NCI-H2081 (cell line): Measurements from ENCODE around the gene STX1B.
"Not testable (repeated sequence)": the region's sequence is repeated elsewhere in the genome, so short reads cannot be mapped to it uniquely, and the experiment has no call there.

ENCODE experiments used
- DNase-seq, 2 experiments: peaks; one replicate each; lab custom pipeline; 2025; lab: John Stamatoyannopoulos, UW

Gene STX1B

DNA sequence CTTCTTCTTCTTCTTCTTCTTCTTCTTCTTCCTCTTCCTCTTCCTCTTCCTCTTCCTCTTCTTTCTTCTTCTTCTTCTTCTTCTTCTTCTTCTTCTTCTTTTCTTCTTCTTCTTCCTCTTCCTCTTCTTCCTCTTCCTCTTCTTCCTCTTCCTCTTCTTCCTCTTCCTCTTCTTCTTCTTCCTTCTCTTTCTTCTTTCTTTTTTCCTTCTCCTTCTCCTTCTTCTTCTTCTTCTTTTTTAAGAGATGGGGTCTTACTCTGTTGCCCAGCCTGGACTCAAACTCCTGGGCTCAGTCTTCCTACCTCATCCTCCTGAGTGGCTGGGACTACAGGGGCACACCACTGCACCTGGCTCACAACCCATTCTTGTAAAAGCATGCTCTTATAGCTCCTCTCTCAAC is 2.9 kb upstream of the STX1B start:
- DNase-seq = not testable (repeated sequence)

DNA sequence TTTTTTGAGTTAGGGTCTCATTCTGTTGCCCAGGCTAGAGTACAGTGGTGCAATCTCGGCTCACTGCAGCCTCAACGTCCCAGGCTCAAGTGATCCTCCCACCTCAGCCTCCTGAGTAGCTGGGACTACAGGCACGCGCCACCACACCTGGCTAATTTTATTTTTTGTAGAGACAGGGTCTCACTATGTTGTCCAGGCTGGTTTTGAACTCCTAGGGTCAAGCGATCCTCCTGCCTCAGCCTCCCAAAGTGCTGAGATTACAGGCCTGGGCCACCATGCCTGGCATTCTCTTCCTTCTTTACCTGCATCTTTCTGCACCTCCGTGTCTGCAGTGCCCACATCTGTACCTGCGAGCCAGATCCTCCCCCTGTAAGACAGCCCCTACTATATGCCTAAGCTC is 1.4 kb upstream of the STX1B start:
- not testable (repeated sequence) for DNase-seq

DNA sequence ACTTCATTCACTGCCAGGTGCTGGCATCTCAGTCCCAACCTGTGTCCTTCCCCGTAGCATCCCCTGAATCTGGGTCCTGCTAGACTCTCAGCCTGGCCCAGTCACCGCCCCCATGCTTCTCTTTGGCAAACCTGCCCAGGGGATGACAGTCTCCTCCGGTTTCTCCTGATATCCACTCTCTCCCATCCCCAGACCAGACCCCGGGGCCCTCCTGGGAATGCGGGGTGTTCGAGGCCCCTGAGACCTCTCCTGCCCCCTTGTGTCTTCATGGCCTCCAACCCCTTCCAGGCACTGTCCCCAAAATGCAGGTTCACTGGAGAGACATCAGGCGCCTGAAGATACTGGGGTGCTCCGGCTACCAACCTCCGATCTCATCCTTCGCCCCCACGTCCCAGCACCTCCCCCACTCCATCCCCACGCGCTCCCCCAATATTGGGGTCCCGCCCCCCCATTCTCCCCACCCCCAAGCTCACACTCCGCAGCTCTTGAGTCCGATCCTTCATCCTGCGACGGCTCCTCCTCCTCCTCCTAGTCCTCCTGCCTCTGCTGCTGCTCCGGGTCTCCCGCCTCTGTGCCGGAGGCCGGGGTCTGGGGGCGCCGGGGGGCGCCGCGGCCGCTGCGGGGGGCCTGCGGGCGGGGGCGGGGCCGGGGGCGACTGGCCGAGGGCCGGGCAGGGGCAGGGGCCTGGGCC is 399 bp downstream of the STX1B start:
- DNase-seq = no peak

DNA sequence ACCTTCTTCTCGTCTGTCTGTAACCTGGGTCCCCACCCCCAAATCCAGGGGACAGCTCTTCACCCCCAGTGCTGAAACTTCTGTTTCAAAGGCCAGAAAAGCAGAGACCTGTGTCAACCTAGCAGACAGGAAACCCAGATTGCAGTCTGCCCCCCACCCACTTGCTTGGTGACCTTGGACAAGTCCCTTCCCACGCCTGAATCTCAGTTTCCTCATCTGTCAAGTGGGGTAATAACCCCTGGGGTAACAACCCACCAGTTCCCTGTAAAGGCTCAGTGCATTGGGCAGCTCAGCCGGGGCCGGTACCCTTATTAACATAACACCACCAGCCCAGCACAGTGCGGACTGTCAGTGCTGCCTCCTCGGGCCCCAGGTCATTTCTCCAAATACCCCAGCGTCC is 1.3 kb downstream of the STX1B start:
- no peak for DNase-seq

DNA sequence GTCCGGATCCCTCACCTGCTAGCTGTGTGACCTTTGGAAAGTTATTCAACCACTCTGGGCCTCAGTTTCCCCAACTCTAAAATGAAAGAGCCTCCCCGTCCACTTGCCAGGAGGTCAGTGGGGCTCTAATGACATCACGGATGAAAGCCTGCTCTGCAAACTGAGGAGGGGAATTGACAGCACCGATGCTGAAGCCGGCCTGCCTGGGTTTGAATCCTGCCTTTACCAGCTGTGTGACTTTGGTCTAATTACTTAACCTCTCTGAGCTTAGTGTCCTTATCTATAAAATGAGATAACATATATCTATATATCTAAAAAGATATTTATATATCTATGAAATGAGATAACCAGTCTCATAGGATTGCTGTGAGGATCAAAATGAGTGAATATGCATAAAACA is 1.9 kb downstream of the STX1B start:
- no peak for DNase-seq

DNA sequence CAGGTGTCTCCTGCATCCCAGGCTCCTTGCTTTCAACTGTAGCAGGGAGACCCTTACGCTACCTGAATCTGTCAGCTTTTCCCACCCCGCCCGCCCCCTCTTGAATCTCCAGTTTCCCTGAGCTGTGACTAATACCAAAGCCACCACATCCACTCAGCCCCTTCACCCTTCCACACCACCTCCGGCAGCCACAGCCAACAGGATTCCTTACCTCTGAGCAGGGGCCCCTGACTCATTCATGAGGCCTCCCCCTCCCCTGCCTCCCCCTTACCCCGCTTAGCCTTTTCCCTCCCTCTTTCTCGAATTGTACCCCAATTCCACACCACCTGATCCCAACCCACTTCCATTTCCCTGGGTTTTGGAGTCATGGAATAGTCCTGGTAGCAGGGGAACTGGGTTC is 2.3 kb downstream of the STX1B start:
- no peak for DNase-seq

DNA sequence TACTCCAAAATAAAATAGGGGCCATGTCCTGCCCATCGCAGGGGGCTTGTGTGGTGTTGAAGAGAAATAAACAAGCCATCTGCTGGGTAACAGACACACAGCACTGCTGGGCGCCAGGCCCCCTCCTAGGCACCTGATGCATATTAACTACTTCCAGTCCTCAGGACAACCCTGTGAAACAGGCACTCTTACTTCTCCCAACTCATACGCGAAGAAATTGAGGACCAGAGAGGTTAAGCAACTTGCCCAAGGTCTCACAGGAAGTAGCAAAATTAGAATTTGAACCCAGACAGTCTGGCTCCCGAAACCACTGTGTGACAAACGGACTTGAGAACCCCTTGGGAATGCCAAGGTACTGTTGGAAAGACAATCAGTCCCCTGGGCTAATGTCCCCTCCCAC is 2.8 kb downstream of the STX1B start:
- no peak for DNase-seq

DNA sequence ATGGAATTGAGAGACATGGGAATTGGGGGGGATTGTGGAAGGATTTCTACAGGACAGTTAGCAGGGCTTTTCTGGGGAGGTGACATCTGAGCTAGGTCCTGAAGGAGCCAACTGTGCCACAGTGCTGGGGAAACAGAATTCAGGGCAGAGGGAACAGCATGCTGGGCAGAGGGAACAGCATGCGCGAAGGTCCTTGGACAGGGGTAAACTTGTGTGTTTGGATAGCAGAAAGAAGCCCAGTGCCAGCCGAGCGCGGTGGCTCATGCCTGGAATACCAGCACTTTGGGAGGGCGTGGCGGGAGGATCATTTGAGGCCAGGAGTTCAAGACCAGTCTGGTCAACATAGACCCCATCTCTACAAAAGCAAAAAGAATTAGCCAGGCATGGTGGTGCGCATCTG is 3.8 kb downstream of the STX1B start:
- DNase-seq = no peak

DNA sequence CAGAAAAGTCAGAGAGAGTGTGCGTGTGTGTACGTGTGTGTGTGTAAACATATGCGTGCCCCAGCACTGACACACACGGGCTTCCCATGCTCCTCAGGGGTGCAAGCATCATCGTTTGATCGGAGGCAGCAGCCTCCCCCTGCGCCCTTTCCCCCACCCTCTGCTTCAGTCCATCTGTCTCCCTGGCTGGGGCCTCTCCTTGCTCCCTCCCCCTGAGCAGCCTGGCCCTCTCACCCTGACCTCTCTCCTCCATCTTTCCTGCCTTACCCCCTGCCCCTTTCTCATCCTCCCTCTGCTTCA is 4.4 kb downstream of the STX1B start:
- no peak for DNase-seq

DNA sequence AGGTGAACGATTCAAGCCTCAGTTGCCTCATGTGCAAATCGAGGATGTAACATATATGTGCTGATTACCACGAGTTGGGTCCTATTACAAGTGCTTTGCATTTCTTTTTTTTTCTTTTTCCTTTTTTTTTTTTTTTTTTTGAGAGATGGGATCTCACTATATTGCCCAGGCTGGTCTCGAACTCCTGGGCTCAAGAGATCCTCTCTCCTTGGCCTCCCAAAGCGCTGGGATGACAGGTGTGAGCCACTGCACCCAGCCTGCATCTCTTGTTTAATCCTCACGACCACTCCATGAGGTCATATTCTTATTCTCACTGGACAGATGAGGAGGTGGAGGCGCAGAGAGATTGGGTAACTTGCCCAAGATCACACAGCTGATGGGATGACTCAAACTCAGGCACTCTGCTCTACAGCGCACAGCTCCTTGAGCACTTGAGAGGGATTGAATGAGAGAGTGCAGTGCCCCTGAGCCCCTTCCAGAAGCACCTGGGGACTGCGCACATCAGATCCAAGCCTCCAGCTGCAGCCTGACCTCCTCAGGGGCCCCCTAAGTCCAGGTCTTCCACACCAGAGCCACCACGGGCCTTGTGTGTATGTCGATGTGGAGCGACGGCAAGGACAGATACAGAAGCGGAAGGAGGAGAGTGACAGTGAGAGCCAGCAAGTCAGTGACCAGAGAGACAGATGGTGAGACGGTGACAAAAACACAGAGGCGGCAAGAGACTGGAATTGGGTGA is 4.9 kb downstream of the STX1B start:
- DNase-seq = no peak

DNA sequence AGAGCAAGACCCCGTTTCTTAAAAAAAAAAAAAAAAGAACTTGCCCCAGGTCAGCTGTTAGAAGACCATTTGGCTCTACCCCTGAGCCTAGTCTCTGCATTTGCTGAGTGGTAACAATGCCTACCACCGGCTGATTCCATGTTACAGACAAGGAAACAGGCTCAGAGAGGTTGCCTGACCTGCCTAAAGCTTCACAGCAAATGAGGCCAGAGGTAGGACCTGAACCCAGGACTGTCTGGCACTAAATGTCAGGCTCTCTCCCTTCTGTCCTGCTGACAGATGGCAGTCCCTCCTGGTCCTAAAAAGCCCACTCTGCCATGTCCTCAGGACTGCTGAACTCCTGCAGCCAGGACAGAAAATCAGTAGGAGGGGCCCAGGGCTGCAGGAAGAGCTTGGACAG is 5.8 kb downstream of the STX1B start:
- DNase-seq = no peak

DNA sequence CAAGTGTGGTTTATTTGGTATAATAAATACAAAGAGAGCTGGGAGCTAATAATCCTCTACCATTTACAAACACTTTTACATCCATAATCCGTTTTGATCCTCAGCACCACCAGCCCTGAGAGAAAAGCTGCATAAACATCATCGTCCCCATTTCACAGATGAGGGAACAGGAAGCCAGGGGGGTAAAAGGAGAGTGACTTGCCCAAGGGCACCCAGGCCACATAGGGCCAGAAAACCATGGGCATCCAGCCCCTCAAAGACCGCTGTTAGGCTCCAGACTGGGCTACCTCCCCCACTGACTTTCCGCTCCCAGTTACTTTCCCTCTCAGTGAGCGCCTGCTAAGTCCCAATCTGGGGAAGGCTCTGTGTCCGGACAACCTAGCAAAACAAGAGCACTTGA is 6.7 kb downstream of the STX1B start:
- DNase-seq = no peak

DNA sequence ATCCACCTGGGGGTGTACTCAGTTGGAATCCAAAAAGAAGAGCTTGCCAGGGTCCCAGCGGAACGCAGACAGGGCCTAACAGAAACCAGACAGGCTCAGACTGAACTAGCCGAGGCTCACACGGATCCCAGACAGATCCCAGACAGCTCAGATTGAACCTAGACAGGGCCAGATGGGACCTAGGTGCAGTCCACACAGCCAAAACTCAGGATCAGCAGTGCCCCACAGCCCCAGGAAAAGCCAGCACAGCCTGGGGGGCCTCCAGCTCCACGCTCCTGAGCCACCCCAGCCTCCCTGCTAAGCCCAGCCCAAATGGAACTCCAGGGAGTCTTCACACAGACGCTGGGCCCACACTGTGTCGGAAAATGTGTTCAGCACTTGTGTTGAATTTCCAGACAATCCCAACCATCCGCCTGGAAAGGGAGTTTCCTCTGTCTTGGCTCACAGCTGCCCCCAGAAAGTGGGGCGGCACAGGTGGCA is 7.5 kb downstream of the STX1B start:
- no peak for DNase-seq

DNA sequence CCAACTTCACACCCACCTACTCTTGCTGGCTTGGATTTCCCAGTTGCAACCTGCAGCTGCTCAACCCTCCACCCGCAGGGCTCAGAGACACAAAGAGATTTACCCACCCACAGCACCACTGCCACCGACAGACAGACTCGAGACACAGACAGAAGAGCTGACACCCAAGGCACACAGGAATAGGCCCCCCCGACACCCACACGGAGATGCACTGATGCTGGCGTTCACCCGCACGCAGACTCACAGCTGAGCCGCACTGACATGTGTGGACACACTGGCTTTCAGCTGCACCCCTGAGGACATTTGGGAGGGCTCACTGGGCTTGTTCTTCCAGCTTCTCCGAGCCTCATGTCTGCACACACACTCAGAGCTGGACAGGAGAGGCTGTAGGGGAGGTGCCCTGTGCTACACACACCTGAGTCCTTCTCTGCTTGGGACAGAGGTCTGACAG is 8.2 kb downstream of the STX1B start:
- DNase-seq = no peak

DNA sequence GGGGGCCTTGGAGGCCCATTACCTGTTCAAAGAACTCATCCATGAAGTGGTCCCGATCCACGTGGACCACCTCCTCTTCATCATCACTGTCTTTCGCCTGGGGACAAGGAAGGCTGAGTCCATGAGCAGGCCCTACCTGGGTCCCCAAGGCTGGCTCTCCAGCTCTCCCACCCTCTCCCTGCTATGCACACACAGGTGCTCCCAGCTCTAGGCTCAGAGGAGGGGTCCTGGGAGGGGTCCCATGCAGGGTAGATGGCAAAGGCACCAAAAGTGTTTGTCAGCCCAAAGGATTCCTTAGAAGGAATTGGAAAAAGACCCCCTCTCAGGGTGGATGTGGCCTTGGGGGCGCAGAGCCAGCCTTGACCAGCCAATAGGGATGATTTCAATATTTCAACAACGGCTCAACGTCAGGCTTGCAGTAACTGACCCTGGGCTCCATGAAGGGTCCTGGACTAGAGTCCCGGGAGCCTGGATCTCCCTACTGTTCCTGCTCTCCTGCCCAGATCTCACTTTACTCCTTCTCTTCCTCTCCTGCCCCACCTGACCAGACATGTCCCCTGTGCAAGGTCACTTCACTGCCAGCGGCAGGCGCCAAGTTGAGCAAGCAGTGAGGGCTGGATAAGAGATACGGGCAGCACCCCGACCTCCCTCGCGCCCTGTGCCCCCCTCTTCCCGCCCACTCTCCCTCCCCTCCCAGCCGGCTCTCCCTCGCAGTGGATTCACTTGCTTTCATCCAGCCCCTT is 8.8 kb downstream of the STX1B start:
- no peak for DNase-seq

DNA sequence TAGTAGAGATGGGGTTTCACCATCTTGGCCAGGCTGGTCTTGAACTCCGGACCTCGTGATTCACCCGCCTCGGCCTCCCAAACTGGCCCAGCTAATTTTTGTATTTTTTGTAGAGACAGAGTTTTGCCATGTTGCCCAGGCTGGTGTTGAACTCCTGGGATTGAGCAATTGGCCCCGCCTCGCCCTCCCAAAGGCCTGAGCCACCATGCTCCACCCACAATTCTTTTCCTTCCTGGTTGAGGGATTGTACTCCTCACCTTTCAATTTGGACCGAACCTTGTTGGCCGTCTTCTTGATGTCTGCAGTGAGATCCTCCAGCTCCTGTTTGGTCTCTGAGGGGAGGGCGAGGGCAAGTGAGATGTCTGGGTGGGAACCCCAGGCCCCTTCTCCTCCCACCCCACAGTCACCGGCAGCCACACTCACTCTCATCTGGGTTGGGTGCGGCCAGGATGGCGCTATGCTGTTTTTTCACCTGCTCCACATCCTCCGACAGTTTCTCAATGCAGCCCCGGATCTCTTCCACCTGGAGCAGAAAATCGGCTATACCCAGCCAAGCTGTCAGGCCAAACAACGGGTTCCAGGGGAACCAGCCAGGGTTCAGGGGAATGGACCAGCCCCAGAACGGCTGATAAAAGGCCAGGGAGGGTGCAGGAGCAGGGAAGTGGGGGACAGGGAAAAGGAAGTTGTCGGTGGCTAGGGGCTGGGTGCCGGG is 9.6 kb downstream of the STX1B start:
- DNase-seq = no peak

DNA sequence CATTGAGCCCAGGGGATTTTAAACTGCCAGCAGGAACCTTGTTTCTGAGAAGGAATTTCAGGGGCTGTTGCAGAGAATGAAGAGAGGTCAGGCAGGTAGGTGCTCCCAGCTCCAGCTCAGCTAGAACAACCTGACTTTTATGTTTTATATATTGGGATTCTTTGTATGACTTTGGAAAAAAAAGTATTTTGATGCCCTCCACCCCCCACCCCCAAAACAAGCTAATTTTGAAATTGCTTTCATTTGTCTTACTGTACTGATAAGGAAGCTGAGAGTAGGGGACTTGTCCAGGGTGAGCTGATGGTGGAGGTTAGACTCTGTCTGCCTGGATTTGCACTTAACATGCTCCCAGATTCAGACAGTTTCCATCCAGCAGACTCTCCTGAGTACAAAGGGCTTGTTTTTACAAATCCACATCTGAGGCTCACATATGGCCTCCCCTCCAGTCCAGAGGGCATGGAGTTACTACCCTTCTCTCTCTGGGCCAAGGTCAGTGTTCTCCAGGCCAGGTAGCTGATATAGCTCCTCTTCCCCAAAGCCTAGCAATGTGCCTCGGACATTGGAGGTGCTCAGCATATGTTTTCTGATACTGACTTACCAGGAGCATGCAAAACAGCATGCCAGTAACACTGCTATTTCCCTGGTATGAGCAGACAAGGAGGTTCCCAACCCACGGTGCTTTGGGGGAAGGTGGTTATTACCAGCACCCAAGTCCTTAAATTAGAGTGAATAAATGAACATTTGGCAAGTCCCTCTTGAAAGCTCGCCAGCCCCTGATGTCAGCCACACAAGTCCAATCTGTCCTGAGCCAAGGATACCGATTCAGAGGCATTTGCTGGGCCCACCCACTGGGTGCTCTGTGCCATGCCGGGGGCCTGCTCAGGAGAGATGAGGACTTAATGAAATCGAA is 11.3 kb downstream of the STX1B start:
- peak in 1 of 2 experiments; percentile 9 for DNase-seq

DNA sequence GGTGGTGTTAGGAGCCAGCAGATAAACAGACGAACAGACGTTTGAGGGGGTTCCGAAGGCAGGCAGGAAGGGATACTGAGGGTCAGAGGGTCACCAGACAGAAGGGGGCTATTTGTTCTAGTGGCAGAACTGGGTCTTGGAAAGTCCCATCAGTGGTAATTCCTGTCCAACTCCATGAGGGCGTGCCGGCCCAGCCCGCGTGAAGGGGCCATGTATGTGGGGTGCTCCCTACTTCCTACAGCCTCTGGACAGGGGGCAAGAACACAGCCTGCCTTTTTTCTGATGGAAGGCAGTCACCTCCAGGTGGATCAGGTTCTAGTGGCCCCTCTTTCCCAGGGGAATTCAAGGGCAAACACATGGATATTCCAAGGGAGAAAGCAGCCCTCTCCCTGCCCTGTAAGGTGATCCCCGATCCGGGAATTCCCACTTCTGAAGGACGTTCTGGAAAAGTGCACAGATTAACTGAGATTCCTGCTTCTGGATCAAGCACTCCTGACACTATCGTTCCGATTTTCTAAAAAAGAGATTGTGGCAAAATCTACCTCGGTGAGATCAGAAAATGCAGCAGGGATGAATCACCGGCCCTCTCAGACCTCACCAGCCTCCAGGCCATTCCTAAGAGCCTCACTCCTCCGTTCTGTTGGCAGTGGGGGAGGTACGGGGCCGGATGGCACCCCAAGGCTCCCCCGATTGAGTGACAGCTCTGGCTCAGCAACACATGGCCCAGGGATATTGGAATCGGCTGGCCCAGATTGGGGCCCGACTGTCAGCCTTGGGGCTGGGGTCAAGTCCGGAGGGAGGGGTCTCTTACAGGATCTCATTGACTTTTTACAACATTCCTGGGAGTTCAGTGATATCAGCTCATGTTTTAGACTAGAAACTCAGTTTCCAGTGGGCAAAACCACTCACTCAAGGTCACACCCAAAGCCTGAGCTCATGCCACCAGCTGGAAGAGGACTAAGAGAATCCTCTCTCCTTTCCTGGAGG is 12.4 kb downstream of the STX1B start:
- no peak for DNase-seq

DNA sequence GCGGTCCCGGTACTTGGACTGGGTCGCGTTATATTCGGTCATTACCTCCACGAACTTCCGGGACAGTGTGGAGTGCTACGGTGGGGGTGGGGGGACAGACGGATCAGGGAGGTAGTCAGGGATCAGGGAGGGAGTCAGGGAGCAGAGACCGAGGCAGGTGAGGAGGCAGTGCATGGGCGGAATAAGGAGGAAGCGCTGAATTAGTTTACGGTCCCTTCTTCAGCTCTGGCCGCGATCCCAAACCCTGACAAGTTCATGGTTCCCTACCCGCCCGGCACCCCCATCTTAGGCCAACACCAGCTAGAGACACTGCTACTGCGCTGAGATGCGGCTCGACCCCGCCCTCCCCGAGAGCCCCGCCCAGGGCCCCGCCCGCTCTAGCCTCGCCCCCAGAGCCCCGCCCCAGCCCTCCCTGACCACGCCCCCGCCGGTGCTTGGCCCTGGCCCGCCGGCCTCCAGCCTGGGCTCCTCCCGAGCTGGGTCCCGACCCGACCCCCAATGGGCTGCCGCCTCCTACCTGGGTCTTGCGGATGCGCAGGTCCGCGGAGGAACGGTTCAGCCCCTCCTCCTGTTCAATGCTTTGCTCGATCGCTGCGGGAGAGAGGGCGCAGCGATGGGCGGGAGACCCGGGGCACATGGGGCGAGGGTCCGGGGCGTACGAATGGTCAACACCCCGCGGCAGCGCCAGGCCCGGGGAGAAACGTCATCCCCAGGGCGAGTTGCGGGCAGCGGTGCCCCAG is 13.3 kb downstream of the STX1B start:
- DNase-seq = peak; percentile 20 to 28
